Measurements from ENCODE around the gene UNC5CL.

The UNC5CL gene

DNA sequence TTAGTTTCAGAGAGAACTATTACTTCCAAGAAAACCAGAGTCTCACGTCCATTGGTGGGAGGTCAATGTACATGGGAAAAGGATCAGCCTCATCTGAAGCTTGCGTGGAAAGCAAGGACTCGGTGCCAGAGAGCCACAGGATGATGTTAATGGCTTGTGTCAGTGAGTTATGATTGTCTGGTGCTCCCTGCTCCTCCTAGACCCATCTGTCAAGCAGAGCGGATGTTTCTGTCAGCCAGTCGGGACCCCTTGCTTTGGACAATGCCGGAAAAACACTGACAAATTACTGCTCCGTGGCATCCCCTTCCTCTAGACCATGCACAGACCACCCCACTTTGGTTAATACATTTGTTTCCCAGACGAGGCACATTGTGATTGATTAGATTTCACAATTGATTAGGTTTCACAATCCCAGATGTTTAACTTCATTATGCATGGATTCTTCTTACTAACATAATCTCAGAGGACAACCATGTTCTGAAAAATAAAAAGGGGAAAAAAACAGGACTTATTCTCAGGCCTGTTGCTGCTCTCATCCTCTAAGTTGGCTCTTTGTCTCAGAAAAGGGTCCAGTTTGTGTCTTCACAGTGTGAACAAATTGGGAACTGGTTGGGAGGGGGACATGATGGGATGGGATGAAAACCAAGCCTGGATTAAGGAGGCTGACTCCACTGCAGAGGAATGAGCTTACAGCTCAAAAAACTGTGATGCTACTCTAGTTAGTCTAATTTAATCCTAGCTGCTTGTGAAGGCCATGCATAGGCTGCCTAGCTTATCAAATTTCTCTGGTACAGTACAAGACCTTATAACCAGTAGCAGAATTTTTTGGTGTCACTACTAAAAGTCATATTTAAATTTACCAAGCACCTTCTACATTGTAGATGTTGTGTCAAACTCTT is 51.9 kb downstream of the UNC5CL start:
- TF ChIP-seq, protein P1, sequence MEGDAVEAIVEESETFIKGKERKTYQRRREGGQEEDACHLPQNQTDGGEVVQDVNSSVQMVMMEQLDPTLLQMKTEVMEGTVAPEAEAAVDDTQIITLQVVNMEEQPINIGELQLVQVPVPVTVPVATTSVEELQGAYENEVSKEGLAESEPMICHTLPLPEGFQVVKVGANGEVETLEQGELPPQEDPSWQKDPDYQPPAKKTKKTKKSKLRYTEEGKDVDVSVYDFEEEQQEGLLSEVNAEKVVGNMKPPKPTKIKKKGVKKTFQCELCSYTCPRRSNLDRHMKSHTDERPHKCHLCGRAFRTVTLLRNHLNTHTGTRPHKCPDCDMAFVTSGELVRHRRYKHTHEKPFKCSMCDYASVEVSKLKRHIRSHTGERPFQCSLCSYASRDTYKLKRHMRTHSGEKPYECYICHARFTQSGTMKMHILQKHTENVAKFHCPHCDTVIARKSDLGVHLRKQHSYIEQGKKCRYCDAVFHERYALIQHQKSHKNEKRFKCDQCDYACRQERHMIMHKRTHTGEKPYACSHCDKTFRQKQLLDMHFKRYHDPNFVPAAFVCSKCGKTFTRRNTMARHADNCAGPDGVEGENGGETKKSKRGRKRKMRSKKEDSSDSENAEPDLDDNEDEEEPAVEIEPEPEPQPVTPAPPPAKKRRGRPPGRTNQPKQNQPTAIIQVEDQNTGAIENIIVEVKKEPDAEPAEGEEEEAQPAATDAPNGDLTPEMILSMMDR (IDR thresholded peaks at IDR 0.05), result no peak

DNA sequence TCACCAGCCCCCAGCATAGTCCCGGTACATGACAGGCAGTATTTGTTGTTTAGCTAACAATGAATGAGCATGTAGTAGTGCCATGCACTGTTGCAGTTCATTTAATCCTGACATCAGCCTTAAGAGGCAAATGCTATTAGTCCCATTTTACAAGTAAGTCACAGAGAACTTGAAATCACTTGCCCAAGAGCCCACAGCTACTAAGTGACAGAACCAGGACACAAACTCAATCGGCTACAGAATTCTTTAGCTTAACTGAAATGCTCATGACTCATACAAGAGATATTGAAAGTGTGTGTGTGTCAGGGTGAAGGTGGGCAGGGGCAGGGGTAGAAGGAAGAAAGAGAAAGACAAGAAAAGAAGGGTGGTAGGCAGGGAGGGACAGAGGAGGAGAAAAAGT is 52.7 kb downstream of the UNC5CL start:
- TF ChIP-seq, protein P1 (IDR thresholded peaks at IDR 0.05), result no peak

DNA sequence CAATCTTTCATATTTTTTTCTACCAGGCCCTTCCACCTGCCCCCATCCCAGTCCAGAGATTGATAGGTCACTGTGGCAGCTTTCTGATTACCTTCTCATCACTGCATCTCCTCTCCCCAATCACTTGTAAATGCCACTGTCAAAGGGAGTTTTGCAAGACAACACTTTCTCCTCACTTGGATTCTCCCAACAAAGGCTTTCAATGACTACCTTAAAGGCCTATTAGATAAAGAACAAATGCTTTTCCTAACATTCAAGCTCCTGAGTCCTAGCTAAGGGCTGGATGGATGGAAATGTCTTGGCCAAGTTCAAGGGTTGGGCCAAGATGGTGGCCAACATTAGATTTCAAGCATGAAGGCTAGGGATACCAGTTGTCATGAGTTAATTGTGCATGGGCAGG is 55.3 kb downstream of the UNC5CL start:
- TF ChIP-seq, protein P1 (IDR thresholded peaks at IDR 0.05), result no peak

DNA sequence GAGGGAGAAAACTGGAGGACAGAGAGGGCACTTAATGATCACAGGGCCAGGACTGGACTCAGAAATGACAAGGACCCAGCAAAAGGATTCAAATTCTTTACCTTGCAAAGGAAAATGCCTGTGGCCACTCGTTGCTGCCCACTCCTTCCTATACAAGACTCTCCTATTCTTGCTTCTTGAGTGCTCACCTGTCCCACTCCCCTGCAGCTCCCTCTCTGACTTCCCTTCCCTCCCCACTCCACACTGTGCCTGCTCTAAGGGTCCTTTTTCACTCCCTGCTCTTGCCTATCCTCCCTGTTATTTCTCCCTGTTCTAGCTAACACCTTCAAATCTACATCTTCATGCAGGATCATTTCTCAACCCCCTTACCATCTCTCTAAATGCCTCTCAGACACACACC is 56.1 kb downstream of the UNC5CL start:
- TF ChIP-seq, protein P1 (IDR thresholded peaks at IDR 0.05), result no peak

DNA sequence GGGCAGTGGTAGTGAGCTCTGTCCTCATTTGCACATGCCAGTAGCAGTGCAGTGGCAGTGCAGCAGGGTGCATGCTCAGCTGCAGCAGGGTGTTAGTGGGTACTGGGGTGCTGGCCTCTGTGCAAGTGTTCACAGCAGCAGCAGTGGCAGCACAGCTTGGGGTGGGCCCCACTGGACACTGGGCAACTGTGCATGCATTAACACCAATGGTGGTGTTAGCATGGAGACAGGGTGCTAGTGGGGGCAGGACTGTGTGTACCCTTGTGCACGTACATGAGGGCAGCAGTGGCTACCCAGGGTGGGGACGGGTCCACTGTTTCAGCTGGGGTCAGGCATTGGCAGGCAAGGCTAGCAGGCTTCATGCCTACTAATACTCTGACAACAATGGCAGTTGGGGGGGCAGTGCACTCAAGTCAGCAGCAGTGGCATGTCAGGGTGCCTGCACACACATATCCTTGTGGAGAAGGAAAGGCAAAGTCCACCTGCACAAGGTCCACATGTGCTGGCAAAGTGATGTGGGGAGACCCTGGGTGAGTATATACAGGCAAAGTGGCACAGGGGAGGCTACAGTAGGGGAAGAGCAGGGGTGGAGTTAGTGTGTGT is 60.2 kb downstream of the UNC5CL start:
- TF ChIP-seq, protein P1 (IDR thresholded peaks at IDR 0.05), result no peak

DNA sequence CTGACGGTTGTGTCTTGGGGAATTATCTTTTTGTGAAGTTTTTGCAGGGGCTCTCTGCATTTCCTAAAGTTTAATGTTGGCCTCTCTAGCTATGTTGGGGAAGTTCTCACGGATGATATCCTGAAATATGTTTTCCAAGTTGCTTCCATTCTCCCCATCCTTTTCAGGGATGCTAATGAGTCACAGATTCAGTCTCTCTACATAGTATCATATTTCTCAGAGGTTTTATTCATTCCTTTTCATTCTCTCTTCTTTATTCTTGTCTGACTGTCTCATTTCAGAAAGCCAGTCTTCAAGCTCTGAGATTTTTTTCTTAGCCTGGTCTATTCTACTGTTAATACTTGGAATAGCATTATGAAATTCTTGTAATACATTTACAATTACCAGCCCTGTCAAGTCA is 61.3 kb downstream of the UNC5CL start:
- TF ChIP-seq, protein P1 (IDR thresholded peaks at IDR 0.05), result no peak

DNA sequence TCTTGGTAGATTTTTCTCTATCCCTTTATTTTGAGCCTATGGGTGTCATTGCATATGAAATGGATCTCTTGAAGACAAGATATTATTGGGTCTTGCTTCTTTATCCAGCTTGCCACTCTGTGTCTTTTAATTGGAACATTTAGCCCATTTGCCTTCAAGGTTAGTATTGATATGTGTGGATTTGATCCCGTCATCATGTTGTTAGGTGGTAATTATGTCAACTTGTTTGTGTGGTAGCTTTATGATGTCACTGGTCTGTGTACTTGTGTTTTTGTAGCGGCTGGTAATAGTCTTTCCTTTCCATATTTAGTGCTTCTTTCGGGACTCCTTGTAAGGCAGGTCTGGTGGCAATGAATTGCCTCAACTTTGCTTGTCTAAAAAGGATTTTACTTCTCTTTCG is 61.9 kb downstream of the UNC5CL start:
- TF ChIP-seq, protein P1 (IDR thresholded peaks at IDR 0.05), result no peak
